Stimulated activated CD4-positive, alpha-beta T cell treated with anti-CD3 and anti-CD28 coated beads, Interleukin-12 subunit alpha, Interleukin-12 subunit beta, amount 100 ng/mL, for 48 hours (primary cell): ENCODE results near the gene LRIT3.

Experiments
- DNase-seq, 3 donors: peaks; one replicate each; pipeline ENCODE4 v3.0.0-alpha.2; 2020; ENCODE audit warnings: low read depth in 2 of 3, low spot score in 1 of 3

LRIT3 gene

GRCh38 chr4:109908731-109909130 lies 60.8 kb downstream of the LRIT3 start:
- DNase-seq: no peak

GRCh38 chr4:109910256-109910655 lies 62.3 kb downstream of the LRIT3 start:
- DNase-seq: no peak

- no peak for DNase-seq
These were observed 65.0 kb downstream of the LRIT3 start, which contains the start of gene EGF for GRCh38 chr4:109912706-109913595. Gene EGF (plus strand): TSS chr4:109912883. CDS start chr4:109913336, 453 bp downstream.

GRCh38 chr4:109913596-109914241 lies 65.8 kb downstream of the LRIT3 start:
- no peak for DNase-seq

- DNase-seq: no peak
These were observed 66.4 kb downstream of the LRIT3 start for GRCh38 chr4:109914322-109914721.

GRCh38 chr4:109915385-109916026 lies 67.6 kb downstream of the LRIT3 start:
- DNase-seq: no peak

GRCh38 chr4:109916027-109916409 lies 68.1 kb downstream of the LRIT3 start:
- DNase-seq: no peak

- DNase-seq: no peak
These were observed 73.5 kb downstream of the LRIT3 start for GRCh38 chr4:109921384-109921808.
